ENCODE data around the gene MGAT2. TPM values are rescaled to one million over a fixed set of nuclear protein-coding genes. Genes with fewer than 3 reads are reported as not detected.

MGAT2 gene
- polyA plus RNA-seq, 3 donors from 2014 or later: 32.0 to 50.0 (median 37.8) TPM

- Mint-ChIP-seq H3K27me3 (ENCODE audit: low read depth in 3 of 3) (peaks cover 13 to 26% (median 22%) of the 10 kb centered on the region in 3 donors), H3K9me3 (peaks cover 0 to 3% (median 0%) of the 10 kb centered on the region in 6 donors), H3K4me3 (peak overlapping the region; percentile 90 to 99 (median 93)), H3K4me1 (peaks cover 55 to 59% of the 10 kb centered on the region in 2 donors), H3K36me3 (peaks cover 0 to 21% (median 14%) of the 10 kb centered on the region in 3 donors), H3K27ac (peak overlapping the region; percentile 93 to 99 (median 94))
- DNase-seq: peak in 2 of 3 donors; percentile 74 to 78
Observed at GRCh38 chr14:49586673-49587460, 33.7 kb upstream of the MGAT2 start.

GRCh38 chr14:49589387-49589786 is 31.2 kb upstream of the MGAT2 start:
- DNase-seq: no peak
- peaks cover 0 to 3% (median 0%) of the 10 kb centered on the region in 6 donors for H3K9me3 Mint-ChIP-seq
- H3K27ac Mint-ChIP-seq: no peak overlapping the region
- peaks cover 32 to 34% of the 10 kb centered on the region in 2 donors for H3K4me1 Mint-ChIP-seq
- peaks cover 0 to 4% (median 3%) of the 10 kb centered on the region in 3 donors for H3K36me3 Mint-ChIP-seq
- peaks cover 13 to 22% (median 21%) of the 10 kb centered on the region in 3 donors for H3K27me3 Mint-ChIP-seq (ENCODE audit: low read depth in 3 of 3)
- no peak overlapping the region for H3K4me3 Mint-ChIP-seq

GRCh38 chr14:49593016-49593415 is 27.6 kb upstream of the MGAT2 start:
- Mint-ChIP-seq H3K27ac (no peak overlapping the region), H3K9me3 (no peaks in the 10 kb centered on the region), H3K36me3 (no peaks in the 10 kb centered on the region), H3K4me3 (no peak overlapping the region), H3K27me3 (ENCODE audit: low read depth in 3 of 3) (peaks cover 0 to 3% (median under 1%) of the 10 kb centered on the region in 3 donors), H3K4me1 (peaks cover 9 to 11% of the 10 kb centered on the region in 2 donors)
- DNase-seq: no peak

- Mint-ChIP-seq H3K27ac (no peak overlapping the region), H3K4me1 (peaks cover 15 to 25% of the 10 kb centered on the region in 2 donors), H3K27me3 (ENCODE audit: low read depth in 3 of 3) (peaks cover 0 to 10% (median 10%) of the 10 kb centered on the region in 3 donors), H3K4me3 (no peak overlapping the region), H3K36me3 (no peaks in the 10 kb centered on the region), H3K9me3 (no peaks in the 10 kb centered on the region)
- DNase-seq: no peak
Observed at GRCh38 chr14:49594347-49595091, 26.1 kb upstream of the MGAT2 start.

- peaks cover 32 to 34% of the 10 kb centered on the region in 2 donors for H3K4me1 Mint-ChIP-seq
Observed at GRCh38 chr14:49598189-49598484, 22.5 kb upstream of the MGAT2 start.

GRCh38 chr14:49598485-49599300 is 21.9 kb upstream of the MGAT2 start, which contains the start of gene LRR1:
Gene LRR1 (plus strand): TSS chr14:49598940. CDS start chr14:49599021, 81 bp downstream.
- Mint-ChIP-seq H3K9me3 (no peaks in the 10 kb centered on the region), H3K4me1 (peaks cover 32 to 34% of the 10 kb centered on the region in 2 donors), H3K27me3 (ENCODE audit: low read depth in 3 of 3) (peaks cover 0 to 14% (median 6%) of the 10 kb centered on the region in 3 donors), H3K27ac (peak within 1 kb of the TSS; percentile 96 to 100 (median 98)), H3K36me3 (no peaks in the 10 kb centered on the region), H3K4me3 (peak within 1 kb of the TSS; percentile 96 to 99 (median 97))
- peak; percentile 87 to 91 (median 90) for DNase-seq

More at GRCh38 chr14:49598189-49598484, 22.5 kb upstream of the MGAT2 start:
- Mint-ChIP-seq H3K4me3 (peak overlapping the region; percentile 96 to 99 (median 97)), H3K27ac (peak overlapping the region; percentile 96 to 100 (median 98)), H3K27me3 (ENCODE audit: low read depth in 3 of 3) (peaks cover 0 to 14% (median 6%) of the 10 kb centered on the region in 3 donors), H3K9me3 (no peaks in the 10 kb centered on the region), H3K36me3 (no peaks in the 10 kb centered on the region)
- no peak for DNase-seq

- Mint-ChIP-seq H3K27ac (no peak overlapping the region), H3K4me1 (peaks cover 0 to 4% of the 10 kb centered on the region in 2 donors), H3K27me3 (ENCODE audit: low read depth in 3 of 3) (peaks cover 0 to 2% (median 0%) of the 10 kb centered on the region in 3 donors), H3K36me3 (peaks cover 3 to 11% (median 9%) of the 10 kb centered on the region in 3 donors), H3K9me3 (no peaks in the 10 kb centered on the region), H3K4me3 (no peak overlapping the region)
- no peak for DNase-seq
Observed at GRCh38 chr14:49607583-49607982, 13.0 kb upstream of the MGAT2 start.

- DNase-seq: no peak
- Mint-ChIP-seq H3K27me3 (ENCODE audit: low read depth in 3 of 3) (peaks cover 0 to 2% (median 0%) of the 10 kb centered on the region in 3 donors), H3K36me3 (peaks cover 0 to 4% (median 3%) of the 10 kb centered on the region in 3 donors), H3K4me1 (peaks cover 0 to under 1% of the 10 kb centered on the region in 2 donors), H3K9me3 (no peaks in the 10 kb centered on the region), H3K4me3 (no peak overlapping the region), H3K27ac (no peak overlapping the region)
Observed at GRCh38 chr14:49612251-49612650, 8.3 kb upstream of the MGAT2 start.

- Mint-ChIP-seq H3K27ac (no peak overlapping the region), H3K4me1 (peaks cover 2 to 4% of the 10 kb centered on the region in 2 donors), H3K36me3 (peaks cover 0 to 6% (median 3%) of the 10 kb centered on the region in 3 donors), H3K27me3 (ENCODE audit: low read depth in 3 of 3) (peaks cover 0 to 2% (median 0%) of the 10 kb centered on the region in 3 donors), H3K4me3 (no peak overlapping the region), H3K9me3 (no peaks in the 10 kb centered on the region)
- DNase-seq: no peak
Observed at GRCh38 chr14:49612671-49613070, 7.9 kb upstream of the MGAT2 start.

GRCh38 chr14:49614196-49614595 is 6.4 kb upstream of the MGAT2 start:
- no peak for DNase-seq
- Mint-ChIP-seq H3K27me3 (ENCODE audit: low read depth in 3 of 3) (peaks cover 0 to 2% (median 2%) of the 10 kb centered on the region in 3 donors), H3K36me3 (peaks cover 3 to 9% (median 9%) of the 10 kb centered on the region in 3 donors), H3K4me1 (peaks cover 15 to 20% of the 10 kb centered on the region in 2 donors), H3K27ac (no peak overlapping the region), H3K4me3 (no peak overlapping the region), H3K9me3 (no peaks in the 10 kb centered on the region)

GRCh38 chr14:49615776-49616175 is 4.8 kb upstream of the MGAT2 start:
- Mint-ChIP-seq H3K4me3 (no peak overlapping the region), H3K36me3 (peaks cover 3 to 9% (median 9%) of the 10 kb centered on the region in 3 donors), H3K27me3 (ENCODE audit: low read depth in 3 of 3) (peaks cover 5 to 11% (median 9%) of the 10 kb centered on the region in 3 donors), H3K4me1 (peaks cover 27 to 33% of the 10 kb centered on the region in 2 donors), H3K27ac (peak overlapping the region in 5 of 6 donors; percentile 28 to 67 (median 55)), H3K9me3 (no peaks in the 10 kb centered on the region)
- DNase-seq: no peak

- H3K27ac Mint-ChIP-seq: peak overlapping the region; percentile 73 to 100 (median 97)
- H3K4me1 Mint-ChIP-seq: peaks cover 45 to 50% of the 10 kb centered on the region in 2 donors
- H3K36me3 Mint-ChIP-seq: peaks cover 3 to 9% (median 9%) of the 10 kb centered on the region in 3 donors
- no peaks in the 10 kb centered on the region for H3K9me3 Mint-ChIP-seq
- H3K4me3 Mint-ChIP-seq: peak overlapping the region; percentile 3 to 98 (median 56)
- H3K27me3 Mint-ChIP-seq (ENCODE audit: low read depth in 3 of 3): peaks cover 8 to 13% (median 11%) of the 10 kb centered on the region in 3 donors
- no peak for DNase-seq
Observed at GRCh38 chr14:49617852-49618519, 2.6 kb upstream of the MGAT2 start.
